ENCODE measurements around the gene PWP2. TPM values are rescaled to one million over a fixed set of nuclear protein-coding genes. Genes with fewer than 3 reads are reported as not detected.
A peak's percentile ranks its signal among the peaks of the same experiment; 100 is the strongest.

Gene PWP2
- total RNA-seq, result 4.8 TPM

DNA sequence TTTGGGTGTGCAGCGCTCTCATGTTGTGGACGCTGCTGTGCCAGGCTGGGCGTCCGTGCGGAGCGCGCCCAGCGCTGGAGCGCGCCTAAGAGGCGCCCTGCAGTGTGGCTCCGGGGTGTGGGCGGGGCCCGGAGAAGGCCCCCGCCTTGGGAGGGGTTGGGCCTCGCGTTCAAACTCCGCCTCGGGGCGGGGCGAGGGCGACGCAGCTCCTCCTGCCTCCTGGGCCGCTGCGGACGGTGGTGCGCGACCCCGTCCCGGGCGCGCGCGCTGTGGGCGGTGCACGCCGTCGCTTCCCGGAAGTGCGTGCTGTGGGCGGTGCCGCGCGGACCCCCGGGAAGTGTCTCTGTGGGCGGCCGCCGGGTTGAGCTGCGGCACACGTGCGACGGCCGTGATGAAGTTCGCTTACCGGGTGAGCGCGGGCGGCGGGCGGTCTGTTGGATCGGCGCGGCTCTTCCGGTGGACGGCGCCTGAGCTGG is at the start of gene PWP2:
Gene PWP2 (plus strand): TSS at position 374 of the 476 bp plus-strand sequence. CDS start 18 bp downstream, at position 392.
- DNase-seq (ENCODE audit: low spot score) (peak; percentile 58), ATAC-seq (peak; percentile 97)

DNA sequence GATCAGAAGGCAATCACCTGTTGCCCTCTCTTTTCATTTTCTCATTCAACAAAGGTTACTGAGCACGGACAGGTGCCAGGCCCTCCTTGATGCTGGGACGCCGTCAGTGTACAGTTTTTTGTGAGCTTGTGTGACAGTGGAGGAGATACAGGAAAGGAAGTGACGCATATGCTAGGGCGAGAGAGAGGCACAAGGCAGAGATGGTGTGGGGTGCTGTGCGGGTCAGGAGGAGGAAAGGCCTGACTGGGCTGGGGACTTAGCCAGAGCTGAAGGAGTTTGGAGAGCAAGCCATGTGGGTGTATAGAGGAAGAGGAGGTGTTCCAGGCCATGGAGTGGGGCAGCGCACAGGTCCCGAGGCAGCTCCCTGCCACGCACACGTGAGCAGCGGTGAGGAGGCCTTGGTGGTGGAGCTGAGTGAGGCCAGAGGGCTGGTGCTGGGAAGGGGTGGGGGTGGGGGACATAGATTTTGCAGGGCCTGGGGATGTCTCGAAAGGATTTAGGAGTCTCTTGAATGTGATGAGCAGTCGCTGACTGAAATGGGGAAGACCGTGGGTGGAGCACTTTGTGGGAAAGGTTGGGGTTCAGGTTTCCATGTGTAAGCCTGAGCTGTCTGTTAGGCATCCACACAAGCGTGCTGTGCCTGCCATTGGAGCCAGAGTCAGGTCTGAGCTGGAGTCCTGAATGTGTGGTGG is 49.1 kb upstream of the PWP2 start:
- no peak for ATAC-seq

DNA sequence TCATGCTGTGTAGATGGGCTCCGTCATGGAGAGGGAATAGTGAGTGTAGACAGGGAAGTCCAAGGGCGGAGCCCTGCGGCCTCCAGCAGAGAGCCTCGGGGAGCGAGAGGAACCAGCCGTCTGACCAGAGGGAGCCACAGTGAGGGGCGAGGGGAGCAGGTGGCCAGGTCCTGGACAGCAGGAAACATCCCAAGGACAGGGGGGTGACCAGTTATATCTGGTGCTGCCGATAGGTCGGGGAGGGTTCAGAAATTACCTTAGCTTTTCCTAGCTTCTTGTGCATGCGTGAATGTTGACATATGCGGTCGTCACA is 48.6 kb upstream of the PWP2 start:
- no peak for ATAC-seq
- DNase-seq (ENCODE audit: low spot score), result no peak

More for the DNA sequence above, 49.1 kb upstream of the PWP2 start:
- DNase-seq (ENCODE audit: low spot score), result no peak

DNA sequence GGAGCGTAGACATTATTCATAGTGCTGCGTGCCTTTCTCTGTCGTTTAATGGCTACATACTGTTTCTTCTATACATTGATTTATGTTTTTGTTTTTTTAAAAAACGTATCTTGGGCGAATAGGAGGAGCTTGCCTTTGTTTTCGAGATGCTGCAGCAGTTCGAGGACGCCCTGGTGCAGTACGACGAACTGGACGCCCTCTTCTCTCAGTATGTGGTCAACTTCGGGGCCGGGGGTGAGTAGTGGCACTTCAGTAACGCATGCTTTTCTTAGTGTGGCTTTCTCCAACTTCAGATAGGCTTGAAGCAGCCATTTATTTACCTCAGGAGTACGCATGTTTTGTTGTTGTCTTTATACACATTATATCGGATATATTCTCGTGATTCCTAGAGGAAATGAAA is 48.2 kb upstream of the PWP2 start:
- ATAC-seq, result no peak
- DNase-seq (ENCODE audit: low spot score), result no peak

DNA sequence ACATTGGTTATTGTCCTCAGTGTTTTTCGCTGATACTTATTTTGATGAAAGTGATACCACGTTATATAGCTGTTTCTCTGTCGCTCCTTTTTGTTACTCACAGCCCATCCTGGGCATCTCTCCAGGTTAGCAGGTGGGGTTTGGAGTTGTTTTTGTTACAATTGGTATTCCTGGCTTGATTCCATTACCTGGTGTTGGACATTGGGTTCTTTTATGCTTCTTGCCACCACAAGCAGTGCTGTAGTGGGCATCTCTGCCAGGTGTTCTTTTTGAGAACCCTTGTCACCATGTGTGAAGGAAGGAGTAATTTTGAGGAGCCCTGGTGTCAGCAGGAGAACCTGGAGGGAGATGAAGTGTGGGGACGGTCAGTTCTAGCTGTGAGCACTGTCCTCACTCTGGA is 47.5 kb upstream of the PWP2 start:
- ATAC-seq (no peak), DNase-seq (ENCODE audit: low spot score) (no peak)

DNA sequence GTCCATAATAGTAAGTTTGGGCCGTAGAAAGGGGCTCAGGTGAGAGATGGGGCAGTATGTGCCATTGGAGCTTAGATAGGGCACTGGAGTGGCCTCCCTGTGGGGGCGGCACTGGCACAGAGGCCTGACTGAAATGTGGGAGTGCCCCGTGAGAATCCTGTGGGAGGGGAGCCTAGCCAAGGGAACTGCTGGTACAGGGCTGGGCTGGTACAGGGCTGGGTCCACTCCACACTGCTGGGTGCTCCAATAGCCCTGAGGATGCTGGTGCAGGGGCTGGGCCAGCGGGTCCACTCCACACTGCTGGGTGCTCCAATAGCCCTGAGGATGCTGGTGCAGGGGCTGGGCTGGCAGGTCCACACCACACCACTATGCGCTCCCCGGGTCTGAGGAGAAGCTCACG is 44.8 kb upstream of the PWP2 start:
- DNase-seq (ENCODE audit: low spot score) (no peak), ATAC-seq (no peak)

DNA sequence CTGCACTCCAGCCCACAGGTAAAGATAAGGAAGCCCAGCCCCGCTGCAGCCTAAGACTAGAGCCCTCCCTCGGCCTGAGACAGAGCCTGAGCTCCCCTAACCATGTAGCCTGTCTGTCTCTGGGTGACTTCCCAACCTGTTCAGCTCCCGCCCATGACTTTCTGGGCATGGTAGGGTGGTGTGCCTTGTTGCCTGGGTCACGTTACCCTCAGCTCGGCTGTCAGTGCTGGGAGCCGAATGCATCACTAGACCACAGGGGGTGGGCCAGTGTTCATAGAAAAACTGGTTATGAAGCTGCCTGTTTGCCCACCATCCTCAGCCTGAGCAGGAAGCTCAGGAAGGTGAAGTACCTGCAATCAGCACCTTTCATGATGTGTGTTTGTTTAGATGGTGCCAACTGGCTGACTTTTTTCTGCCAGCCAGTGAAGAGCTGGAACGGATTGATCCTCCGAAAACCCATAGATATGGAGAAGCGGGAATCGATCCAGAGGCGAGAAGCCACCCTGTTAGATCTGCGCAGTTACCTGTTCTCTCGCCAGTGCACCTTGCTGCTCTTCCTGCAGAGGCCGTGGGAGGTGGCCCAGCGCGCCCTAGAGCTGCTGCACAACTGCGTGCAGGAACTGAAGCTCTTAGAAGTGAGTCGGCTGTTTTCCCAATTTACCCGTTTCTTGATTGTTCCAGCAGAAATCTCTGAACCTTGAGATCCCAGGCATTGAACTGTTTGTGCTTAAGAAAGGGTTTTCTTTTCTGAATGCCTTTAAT is 43.9 kb upstream of the PWP2 start:
- DNase-seq (ENCODE audit: low spot score), result no peak
- ATAC-seq, result no peak

DNA sequence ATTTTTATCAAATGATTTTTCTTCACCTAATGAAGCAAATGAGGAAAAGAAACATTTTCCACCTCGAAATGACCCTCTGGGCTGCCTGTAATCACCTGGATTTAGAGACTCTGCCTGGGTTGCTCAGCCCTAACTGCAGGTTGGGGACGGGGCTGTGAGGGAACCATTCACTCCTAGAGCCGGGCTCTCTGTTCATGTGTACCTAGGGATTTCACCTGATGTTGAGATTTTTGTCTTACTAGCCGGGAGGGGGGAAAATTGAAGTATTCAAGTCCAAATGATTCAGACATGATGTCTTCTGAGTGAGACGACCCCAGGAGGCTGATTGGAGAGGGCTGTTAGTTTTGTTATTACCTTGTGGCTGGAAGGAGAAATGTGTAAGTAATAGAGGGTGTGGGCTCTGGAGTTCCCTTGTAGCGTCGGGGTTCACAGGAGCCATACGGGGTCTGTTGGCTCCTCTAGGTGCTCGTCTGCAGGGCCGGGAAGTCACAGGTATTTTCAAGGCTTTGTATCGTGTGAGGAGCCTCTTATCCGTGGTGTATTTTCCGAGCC is 42.3 kb upstream of the PWP2 start:
- no peak for DNase-seq (ENCODE audit: low spot score)
- no peak for ATAC-seq

DNA sequence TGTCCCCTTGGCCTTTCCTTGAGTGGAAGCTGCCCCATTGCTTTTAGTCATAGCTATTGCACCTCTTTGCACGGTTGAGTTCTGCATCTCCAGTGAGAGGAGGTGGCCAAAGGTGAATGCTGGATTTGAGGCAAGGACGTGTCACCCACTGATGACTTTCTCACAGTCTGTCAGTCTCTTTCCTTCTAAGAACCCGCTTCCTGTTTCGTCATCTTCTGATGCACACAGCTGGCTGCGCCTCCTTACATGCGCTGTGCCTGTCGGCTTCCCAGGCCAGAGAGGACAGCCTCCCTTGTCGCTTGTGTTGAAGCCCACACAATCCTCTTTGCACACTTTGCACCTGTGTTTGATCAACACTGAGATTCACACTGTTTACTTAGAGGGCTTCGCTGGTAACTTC is 41.8 kb upstream of the PWP2 start:
- DNase-seq (ENCODE audit: low spot score), result no peak
- no peak for ATAC-seq

DNA sequence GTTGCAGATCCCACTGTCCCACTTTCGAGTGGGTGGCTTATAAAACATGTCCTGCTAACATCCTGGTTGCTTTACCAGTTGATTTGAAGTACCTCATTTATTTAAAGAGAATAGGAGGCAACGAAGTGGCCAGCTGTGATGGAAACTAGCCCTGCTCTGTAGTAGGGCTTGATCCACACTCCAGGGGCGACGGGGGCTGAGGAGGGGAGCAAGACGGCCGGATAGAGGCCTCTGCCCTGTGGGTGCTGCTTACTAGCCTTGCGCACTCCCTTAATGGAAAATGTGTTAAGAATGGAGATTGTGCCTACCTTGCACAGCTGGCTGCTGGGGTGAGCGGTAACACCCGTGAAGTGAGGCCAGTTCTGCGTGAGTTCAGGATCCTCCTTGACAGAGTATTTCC is 41.1 kb upstream of the PWP2 start:
- DNase-seq (ENCODE audit: low spot score) (no peak), ATAC-seq (no peak)

DNA sequence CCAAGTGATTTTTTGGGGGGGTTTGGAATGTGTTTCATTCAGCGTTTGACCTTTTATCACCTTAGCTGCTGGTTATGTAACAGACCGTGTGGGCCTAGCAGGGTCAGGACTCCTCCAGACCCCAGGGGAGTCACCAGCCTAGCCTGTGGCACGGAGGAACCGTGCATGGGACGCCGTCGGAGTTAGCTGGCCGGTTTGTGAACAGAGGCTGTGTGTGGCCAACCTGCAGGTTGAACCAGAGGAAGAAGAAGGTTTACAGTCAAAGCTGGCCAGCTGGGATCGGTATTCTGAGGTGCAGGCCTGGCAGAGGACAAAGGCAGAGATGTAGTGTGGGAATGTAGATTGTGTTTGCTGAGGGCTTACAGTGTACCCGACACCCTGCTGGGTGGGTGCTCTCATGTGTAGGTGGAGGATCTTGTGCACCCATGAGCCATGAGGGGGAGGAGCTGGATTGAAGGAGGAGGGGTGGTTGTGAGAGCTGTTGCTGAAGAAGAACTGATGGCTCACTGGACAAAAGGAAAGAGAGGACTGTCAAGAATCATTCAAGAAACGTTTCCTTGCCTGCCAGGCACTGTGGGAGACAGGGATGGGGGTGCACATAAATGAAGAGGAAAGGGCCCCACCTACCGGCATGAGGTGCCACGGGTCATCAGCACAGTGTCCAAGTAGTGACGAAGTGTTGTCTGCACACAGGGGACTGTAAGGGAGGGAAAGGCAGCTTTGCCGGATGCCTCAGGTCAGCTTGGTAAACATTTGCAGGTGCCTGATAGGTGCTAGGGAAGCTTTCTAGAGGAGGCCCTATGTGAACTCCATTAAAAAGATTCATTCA is 40.0 kb upstream of the PWP2 start:
- ATAC-seq, result peak; percentile 67

DNA sequence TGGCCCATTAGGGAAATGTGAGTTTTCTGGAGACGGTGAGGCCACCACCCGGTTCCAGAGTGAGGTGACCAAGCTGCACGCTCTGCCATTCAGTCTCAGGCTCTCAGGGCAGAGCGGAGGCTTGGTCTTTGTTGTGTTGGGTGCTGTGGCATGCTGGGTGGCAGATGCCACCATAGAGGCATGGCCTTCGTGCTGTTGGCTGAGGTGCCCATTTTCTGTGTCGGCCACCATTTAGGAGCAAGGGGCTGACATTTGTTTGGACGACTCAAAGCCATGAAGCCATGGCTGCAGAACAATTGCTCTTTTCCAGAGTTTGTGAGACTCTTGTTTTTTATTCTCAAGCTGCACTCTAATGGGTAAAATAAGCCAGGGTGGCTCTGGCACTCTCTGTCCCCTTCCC is 36.8 kb upstream of the PWP2 start:
- no peak for DNase-seq (ENCODE audit: low spot score)
- no peak for ATAC-seq

More for the DNA sequence above, 40.0 kb upstream of the PWP2 start:
- DNase-seq (ENCODE audit: low spot score), result no peak

DNA sequence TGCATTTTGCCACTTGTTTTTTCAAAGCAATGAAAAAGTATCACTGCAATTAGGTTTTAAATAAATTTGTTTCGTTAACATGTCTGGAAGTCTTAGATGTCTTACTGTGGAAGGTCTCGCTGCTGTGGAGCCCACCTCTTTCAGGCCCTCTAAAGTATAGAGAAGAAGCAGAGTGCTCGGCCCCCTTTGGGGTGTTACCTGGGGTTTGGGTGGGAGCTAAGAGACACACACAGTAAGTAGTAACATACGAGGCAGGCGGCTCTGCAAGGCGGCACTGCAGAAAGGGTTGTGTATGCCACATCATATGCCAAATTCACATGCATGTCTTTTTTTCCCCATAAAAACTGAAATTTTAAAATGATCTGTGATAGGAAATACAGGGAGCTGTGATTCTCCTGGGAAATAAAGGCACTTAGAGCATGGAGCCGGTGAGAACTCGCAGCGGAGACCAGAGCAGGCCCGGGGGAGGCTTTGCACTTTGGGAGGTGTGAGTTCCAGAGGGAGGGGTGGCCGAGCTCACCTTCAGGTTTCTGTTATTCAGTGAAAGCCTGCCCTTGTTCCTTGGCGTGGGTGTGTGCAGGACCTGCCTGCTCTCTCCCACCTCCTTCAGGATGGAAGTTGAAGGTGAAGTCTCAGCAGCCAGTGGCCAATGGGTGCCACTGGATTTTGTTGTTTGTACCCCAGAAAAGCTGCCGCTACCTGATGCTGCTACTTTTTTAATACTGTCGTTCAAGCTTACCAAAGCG is 35.7 kb upstream of the PWP2 start:
- DNase-seq (ENCODE audit: low spot score) (no peak), ATAC-seq (no peak)

DNA sequence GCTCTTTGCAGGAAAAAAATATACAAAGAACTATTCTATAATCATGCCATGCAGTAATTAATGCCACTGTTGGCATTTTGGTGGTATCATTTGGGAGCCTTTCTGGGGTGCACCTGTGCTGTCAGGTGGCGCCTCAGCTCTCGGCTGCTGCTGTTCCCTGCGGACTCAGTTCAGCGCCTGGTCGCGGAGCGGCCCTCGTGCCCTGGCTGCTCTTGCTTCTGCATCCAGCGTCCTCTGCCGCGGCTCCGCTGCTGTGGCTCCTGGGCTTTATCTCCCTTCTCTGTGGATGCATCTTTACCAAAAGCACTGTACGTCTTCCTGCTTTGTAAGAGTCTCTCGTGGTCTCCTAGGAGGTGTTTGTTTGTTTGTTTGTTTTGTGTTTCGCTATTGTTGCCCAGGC is 35.1 kb upstream of the PWP2 start:
- ATAC-seq, result no peak
- no peak for DNase-seq (ENCODE audit: low spot score)

DNA sequence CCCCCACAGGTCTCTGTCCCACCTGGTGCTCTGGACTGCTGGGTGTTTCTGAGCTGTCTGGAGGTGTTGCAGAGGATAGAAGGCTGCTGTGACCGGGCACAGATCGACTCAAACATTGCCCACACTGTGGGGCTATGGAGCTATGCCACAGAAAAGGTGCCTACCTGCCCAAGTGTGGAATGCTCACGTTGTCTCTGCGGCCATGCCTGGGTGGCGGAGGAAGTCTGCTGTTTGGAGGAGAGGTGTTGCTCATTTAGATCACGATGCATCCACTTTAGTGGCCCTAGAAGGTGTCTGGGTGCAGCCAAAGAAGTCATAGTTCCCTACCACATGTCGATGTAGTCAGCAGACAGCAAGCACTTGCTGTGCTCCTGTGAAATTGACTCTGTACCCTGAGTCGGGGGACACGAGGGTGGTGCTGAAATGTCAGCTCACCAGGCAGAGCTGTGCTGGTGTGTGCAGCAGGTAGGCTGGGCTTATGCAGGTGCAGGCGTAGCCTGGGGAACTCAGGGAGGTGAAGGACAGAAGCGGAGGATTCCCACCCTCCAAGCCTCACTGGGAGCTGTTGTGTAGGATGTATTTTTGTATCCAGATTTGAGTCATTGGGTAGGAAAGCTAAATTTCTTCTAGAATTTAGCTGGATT is 32.8 kb upstream of the PWP2 start:
- peak; percentile 21 for ATAC-seq
- DNase-seq (ENCODE audit: low spot score), result no peak

DNA sequence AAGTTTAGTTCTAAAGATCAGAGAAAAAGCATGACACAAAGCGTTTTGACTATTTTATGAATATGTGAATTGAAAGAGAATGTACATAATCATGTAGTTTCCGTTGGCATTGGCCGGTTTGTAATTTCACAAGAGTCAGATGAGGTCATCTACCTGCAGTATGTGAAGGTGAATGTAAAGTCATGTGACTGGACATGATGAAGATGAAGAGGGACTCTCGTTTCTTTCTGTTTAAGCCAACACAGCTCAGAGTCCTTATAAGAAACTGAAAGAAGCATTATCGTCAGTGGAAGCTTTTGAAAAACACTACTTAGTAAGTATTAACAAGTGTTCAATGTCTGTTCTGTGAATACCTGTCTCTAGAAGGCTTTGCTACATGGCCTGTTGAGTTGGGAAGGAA is 30.9 kb upstream of the PWP2 start:
- DNase-seq (ENCODE audit: low spot score) (no peak), ATAC-seq (no peak)

DNA sequence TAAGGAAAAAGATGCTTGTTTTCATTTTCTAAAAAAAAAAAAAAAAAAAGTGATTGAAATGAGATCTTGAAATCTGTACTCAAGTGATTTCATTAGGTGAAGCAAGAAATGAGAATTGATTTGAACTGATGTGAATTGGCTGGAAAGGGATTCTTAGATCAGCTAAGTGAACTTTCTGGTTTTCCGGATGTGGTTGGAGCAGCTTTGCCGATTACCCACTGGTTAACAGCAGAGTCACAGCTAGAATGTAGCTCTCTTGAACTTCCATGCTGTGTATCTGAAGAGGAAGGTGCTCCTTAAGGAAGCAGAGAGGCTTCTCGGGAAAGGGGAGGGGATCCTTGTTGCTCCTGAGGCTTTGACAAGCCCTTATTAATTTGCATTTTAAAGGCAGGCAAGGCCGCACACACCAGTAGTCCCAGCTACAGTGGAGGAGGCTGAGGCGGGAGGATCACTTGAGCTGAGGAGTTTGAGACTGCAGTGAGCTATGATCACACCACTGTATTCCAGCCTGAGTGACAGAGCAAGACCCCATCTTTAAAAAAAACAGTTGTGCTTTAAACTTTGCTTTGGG is 28.7 kb upstream of the PWP2 start:
- ATAC-seq, result no peak
- no peak for DNase-seq (ENCODE audit: low spot score)

DNA sequence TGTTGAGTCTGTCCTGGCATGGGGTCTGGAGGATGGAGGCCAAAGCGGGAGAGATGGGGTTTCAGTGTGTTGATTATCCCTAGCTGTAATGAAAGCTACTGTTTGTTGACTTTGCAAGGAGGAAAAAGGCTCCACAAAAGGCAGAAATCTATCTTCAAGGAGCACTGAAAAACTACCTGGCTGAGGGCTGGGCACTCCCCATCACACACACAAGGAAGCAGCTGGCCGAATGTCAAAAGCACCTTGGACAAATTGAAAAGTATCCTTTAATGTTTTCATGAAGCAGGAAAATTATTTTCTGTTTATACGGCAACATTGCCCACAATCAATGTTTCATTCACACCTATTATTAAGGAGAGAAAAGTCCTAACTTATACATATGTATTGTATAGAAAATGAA is 27.8 kb upstream of the PWP2 start:
- DNase-seq (ENCODE audit: low spot score) (no peak), ATAC-seq (no peak)

DNA sequence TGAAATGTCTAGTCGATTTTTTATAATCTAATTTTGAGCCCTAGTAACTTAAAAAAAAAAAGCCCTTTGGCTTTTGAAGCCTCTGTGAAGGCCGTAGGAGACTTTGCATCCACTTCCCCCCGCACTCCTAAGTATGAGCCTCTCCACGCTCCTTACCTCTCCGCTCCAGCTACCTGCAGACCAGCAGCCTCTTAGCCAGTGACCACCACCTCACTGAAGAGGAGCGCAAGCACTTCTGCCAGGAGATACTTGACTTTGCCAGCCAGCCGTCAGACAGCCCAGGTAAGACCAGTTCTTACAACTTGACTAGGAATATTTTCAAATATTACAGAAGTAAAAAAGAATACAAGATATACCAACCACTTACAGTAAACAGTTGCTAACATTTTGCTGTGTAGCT is 27.4 kb upstream of the PWP2 start:
- DNase-seq (ENCODE audit: low spot score), result no peak
- no peak for ATAC-seq

Data from left lobe of liver (tissue), 2 donors.